Cardiac septum (tissue), 1 donor: ENCODE results near the gene HSFX1. TPM values are rescaled to one million over a fixed set of nuclear protein-coding genes. Genes with fewer than 3 reads are reported as not detected.

Experiments
- DNase-seq: peaks from one replicate; pipeline ENCODE4 v3.0.0-alpha.2; 2020; ENCODE audit warnings: low spot score
- intact Hi-C: fragments of 100-400 bp; cut with DNase I; formaldehyde crosslinking; loops from one replicate; pipeline ENCODE4 v1.14.0; 2022
- total RNA-seq: library from RNA; stranded (reverse); fragmentation: NEBNext Ultra II Directional; extraction: Animal tissue kit (Norgen Biotek cat#: 25700); gene quantifications from one replicate; pipeline ENCODE4 v1.2.1, GENCODE V29; 2021
- donor health status: DM: no; HTN: no; CAD: no.

The HSFX1 gene
- total RNA-seq, 1 donor from 2014 or later: 2.0 TPM

GRCh38 chrX:149799938-149800337 lies 26.1 kb downstream of the HSFX1 start:
- no peak for DNase-seq
- intact Hi-C loops: no loop called here

GRCh38 chrX:149803458-149804062 lies 29.7 kb downstream of the HSFX1 start:
- no peak for DNase-seq
- intact Hi-C loops: no loop called here

GRCh38 chrX:149804102-149804501 lies 30.2 kb downstream of the HSFX1 start:
- intact Hi-C loops: no loop called here
- DNase-seq: no peak

GRCh38 chrX:149807747-149808458 lies 34.0 kb downstream of the HSFX1 start:
- no peak for DNase-seq
- intact Hi-C loops: no loop called here

- DNase-seq: no peak
- intact Hi-C loops: no loop called here
Measured at GRCh38 chrX:149818652-149819051, 44.8 kb downstream of the HSFX1 start.

GRCh38 chrX:149819371-149819770 lies 45.5 kb downstream of the HSFX1 start:
- no peak for DNase-seq
- intact Hi-C loops: no loop called here

- intact Hi-C loops: no loop called here
- no peak for DNase-seq
Measured at GRCh38 chrX:149825424-149825823, 51.6 kb downstream of the HSFX1 start.

Other genes starting within 250 kb of the HSFX1 start
- gene EOLA1, start 233.1 kb upstream of the HSFX1 start, total RNA-seq: 27.4 TPM
- gene HSFX3, start 224.1 kb upstream of the HSFX1 start, total RNA-seq: 0.59 TPM
- not detected for gene MAGEA9B, start 186.6 kb upstream of the HSFX1 start, total RNA-seq
- not detected for gene HSFX2, start 178.8 kb upstream of the HSFX1 start, total RNA-seq
- 30.2 TPM for gene TMEM185A, start 142.3 kb upstream of the HSFX1 start, total RNA-seq
- gene MAGEA11, start 62.0 kb upstream of the HSFX1 start, total RNA-seq: not detected
- not detected for gene MAGEA9, start 7.9 kb downstream of the HSFX1 start, total RNA-seq
- gene MAGEA8, start 107.1 kb downstream of the HSFX1 start, total RNA-seq: not detected
- gene HSFX4, start 155.5 kb downstream of the HSFX1 start, total RNA-seq: 0.30 TPM
- 23.7 TPM for gene EOLA2, start 164.4 kb downstream of the HSFX1 start, total RNA-seq